ENCODE measurements around the gene NGEF.
"Not testable (repeated sequence)": the region's sequence is repeated elsewhere in the genome, so short reads cannot be mapped to it uniquely, and the experiment has no call there.

NGEF gene

DNA sequence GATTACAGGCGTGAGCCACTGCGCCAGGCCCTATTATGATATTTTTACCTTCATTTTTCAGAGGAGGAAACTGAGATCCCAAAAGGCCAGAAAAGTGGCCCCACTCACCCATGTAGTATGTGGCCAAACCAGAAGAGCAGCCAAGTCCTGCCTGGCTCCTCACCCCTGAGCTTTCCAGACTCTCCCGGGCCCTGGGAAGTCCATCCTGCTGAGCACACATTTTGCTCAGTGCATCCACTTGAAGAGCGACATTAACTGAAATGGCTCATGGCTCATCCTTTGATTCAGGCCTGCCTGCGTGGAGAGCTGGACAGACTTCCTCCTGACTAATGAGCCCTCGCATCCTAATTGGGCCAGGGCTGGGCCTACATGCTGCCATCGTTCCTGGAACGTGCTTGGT, 9.5 kb upstream of the NGEF start:
- DNase-seq: no peak

DNA sequence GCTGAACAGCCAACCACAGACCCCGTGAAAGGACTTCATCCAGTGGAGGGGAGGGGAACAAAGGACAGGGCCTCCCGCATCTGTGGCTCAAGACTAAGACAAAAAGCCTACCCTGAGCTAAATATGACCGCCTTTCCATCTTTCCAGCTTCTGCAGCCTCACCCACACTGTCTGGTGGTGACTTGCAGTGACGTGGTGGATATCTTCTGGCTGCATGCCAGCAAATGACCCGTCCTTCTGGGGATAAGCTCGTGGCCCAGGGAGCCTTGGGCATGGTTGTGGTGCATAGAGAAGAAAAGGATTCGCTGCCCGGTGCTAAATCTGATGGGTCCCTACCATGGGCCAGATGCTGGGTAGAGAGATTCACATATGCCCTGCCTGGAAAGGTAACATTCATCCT, 8.7 kb upstream of the NGEF start:
- no peak for DNase-seq

DNA sequence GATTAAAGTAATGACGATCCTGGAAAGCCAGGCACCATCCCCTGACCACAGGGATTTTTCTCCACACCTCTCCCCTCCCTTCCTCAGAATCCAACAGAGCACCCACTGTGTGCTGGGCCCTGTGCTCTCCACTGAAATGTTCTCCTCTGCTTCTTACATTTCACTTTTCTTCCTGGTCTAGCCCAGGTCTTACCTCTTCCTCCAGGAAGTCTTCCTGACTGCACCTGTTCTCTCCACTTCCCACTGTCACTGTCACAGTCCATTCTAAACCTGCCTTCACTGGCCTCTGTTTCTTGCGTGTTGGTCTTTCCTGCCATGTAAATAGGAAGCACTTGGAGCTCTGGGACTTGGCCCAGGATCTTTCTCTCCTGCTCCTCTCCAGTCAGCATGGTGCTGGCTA, 7.4 kb upstream of the NGEF start:
- no peak for DNase-seq

DNA sequence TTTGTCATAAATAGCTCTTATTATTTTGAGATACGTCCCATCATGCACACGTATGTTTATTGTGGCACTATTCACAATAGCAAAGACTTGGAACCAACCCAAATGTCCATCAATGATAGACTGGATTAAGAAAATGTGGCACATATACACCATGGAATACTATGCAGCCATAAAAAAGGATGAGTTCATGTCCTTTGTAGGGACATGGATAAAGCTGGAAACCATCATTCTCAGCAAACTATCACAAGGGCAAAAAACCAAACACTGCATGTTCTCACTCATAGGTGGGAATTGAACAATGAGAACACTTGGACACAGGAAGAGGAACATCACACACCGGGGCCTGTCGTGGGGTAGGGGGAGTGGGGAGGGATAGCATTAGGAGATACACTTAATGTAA, 6.6 kb upstream of the NGEF start:
- DNase-seq: not testable (repeated sequence)

DNA sequence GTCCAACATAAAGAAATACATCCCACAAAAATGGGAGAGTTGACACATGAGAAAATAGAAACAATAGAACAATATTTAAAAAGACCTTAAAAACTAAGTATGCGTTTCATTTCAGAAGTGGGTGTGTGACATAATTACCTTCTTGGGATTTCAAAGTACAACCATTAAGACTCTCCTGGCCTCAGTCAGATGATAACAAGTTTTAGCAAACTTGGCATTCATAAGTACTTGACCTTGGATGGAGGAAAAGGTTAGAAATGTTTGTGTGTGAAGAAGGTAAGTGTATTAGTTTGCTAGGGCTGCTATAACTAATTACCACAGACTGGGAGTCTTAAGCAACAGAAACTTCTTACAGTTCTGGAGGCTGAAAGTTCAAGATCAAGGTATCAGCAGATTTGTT, 4.9 kb upstream of the NGEF start:
- DNase-seq: no peak

DNA sequence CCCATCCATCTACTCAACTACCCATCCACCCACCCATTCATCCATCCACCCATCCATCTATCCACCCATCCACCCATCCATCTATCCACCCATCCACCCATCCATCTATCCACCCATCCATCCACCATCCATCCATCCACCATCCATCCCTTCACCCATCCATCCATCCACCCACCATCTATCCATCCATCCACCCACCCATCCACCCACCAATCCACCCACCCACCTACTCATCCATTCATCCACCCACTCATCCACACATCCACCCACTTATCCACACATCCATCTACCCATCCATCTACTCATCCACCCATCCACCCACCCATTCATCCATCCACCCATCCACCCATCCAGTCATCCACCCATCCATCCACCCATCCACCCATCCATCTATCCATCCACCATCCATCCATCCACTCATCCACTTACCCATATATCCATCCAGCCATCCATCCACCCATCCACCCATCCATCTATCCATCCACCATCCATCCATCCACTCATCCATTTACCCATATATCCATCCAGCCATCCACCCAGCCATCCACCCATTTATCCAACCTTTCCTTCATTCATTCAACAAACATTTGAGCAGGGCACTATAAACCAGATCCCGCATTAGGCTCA, 2.1 kb upstream of the NGEF start:
- DNase-seq: no peak

DNA sequence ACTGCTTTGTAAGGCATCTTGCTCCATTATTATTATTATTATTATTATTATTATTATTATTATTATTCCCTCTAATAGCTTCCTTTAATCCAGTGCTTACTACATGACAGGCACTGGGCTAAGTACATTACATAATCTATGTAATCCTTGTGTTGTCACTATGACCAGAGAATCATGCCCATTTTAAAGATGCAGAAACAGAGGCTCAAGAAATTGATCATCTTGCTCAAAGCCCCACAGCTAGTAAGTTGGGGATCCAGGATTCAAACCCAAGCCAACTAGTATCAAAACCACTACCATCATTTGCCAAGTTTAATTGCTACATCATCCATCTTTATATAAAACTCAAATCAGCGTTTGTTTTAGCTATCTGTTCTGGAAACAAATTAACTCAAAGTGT, 594 bp upstream of the NGEF start:
- no peak for DNase-seq

DNA sequence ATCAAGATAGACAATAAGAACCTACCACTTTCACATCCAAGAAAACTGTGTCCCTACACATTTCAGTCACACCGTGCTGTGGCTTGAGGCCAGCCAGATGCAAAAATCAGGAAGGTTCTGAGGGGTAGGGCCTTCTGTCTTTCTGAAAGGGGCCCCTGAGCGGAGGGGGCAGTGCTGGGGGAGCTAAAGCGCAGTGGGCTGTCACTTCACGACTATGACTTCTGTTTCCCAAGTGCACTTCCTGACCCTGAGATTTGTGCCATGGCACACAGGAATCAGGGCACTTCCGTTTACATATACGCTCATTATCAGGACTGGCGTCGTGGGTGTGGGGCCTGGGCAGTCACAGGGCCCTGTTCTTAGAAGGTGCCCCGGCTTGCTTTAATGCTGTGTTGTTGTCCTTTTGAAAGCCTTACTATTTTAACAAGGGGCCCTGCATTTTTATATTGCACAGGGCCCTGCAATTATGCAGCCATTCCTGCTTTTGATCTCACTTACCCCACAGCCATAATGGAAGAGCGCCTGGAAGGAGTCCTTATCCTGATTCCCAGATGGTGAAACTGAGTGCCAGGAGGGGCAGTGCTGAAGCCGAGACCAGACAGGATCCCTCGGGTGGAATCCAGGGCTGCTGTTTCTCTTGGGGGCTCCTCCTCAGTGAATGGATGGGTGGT, 620 bp downstream of the NGEF start:
- DNase-seq: no peak

DNA sequence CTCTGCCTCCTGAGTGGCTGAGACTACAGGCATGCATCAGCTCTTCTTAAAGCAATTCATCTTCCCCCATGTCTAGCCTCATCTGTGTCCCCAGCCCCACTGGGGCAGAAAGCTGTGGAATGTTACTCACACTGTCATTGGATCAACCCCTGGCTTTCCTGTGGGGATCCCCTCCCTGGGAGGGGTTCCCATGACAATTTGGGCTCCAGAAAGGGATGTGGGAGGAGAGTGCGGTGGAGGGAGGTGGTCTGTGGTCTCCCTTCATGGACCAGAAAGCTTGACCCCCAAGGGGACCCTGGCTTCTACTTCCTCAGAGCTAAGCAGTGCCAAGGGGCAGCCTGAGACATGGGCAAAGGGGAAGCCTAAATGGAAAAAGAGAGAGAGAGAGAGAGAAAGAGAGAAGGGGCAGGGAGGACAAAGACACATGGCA, 1.3 kb downstream of the NGEF start:
- DNase-seq: no peak

DNA sequence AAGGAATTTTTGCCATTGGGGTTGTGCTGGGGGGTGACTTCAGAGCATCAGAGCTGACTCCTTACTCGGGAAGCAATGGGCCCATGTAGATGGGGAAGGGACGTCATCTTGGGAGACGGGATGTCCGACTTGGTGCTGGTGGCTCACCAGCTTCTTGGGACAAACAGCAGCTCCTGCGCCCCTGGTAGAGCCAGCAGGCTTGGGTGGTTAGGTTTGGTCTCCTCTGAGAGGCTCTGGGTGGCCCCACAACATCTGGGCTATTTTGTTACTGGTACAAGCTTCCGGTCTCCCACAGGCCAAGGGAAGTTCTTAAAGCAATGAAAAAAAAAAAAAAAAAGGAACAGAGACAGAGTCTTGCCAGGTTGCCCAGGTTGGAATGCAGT, 1.8 kb downstream of the NGEF start:
- DNase-seq: no peak

DNA sequence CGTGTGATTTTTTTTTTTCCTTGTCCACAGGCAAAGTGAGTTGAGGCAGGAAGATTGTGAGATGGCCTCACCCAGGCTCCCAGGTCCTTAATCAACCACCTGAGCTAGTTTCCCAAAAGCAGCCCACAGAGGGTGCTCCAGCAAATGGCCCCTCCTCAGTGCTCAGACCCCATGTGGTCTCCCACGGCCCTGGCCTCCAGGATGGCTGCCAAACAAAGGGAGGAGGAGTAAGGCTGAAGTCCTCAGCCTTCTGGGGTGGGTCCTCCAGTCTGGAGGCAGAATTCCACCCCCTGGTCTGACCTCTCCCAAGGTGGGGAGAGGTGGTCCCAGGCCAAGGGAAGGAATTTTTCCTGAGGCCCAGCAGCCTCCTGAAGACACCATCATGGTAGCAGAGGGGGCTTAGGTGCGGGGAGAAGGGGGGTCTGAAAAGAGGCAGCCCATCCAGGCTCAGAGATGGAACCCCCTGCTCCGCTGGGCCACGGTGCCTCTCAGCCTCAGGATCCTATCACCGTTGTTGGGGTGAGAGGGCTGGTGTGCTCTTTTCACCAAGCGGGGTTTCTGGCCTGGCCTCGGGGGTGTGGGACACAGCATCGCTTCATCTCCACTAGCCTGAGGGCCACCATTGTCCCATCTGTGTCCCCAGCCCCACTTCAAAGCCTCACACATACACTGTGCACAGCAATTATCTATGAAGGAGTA, 2.3 kb downstream of the NGEF start:
- DNase-seq: no peak

DNA sequence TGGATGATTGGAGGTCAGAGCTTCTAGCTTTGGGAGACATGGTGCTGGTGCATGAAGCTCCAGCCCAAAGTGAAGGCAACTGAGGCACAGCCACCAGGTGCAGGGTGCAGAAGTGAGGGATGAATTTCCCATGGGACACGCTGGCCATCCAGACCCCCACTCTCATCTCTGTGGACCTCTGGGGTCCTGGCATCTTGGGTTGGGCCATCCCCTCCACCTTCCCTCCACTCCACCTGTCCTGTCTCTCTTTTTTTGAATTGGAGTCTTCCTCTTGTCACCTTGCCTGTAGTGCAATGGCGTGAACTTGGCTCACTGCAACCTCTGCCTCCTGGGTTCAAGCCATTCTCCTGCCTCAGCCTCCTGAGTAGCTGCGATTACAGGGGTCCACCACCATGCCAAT, 3.4 kb downstream of the NGEF start:
- no peak for DNase-seq

DNA sequence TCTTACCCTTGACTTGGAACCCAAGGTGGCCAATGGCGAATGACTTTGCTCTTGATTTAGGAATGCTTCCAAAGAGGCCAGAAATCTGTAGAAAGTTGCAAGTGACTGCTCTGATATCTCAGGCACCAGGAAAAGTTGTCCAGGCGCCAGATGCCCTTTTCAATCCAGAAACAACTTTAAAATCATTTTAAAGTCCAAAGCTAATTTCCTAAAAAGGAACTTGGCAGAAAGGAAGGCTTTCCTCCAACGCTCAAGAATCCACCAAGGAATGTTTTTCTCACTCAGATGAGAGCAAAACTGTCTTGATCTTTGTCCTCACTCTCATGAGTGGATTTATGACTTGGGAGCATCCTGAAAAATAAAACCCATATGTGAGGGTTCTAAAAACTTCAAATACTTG, 5.3 kb downstream of the NGEF start:
- no peak for DNase-seq

DNA sequence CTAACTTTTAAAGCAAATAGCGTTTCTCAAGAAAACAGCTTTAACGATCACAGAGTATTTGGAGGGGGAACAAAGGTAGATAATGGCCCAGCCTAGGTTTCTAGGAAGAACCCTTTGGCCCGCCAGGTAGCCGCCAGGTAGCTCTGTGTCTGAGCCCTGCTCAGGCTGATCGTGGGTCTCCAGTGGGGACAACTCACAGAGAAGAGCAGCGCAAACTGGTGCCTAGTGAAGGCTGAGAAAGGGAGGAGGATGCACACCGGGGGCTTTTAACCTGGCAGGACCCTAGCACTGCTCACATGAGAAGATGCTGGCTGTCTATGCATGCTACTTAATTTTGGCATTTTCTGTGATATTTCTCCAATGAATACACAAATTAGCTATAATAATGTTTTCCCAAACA, 5.8 kb downstream of the NGEF start:
- no peak for DNase-seq

DNA sequence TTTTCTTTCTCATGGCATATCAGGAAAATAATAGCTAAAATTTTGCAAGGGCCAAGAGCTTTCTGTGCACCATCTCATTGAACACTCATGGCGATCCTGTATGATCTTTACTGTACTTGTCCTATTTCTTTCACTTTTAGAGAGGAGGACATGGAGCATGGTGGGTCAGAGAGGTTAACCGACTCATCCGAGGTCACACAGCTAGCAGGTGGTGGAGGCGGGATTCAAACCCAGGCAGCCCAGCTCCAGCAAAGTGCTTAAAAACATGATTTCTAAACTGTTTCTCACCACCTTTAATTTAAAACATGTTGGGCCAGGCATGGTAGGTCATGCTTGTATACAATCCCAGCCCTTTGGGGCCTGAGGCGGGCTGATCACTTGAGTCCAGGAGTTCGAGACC, 6.4 kb downstream of the NGEF start:
- DNase-seq: no peak

DNA sequence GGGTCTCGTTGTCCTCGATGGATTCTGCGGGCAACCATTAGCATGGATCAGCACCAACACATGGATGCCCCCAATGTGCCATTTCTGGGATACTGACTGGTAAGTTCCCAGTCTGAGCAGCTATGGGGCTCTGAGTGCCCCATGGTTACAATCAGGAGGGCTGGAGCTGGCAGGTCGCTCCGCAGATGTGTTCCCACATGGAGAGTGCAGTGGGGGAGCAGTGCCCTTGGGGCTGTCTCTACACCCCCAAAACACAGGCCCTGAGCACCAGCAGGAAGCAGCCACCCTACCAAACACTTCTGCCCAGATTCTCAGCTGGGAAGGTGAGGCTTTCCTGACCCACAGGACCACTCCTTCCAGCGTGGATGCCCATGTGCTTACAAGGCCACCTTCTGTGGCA, 8.0 kb downstream of the NGEF start:
- DNase-seq: no peak

DNA sequence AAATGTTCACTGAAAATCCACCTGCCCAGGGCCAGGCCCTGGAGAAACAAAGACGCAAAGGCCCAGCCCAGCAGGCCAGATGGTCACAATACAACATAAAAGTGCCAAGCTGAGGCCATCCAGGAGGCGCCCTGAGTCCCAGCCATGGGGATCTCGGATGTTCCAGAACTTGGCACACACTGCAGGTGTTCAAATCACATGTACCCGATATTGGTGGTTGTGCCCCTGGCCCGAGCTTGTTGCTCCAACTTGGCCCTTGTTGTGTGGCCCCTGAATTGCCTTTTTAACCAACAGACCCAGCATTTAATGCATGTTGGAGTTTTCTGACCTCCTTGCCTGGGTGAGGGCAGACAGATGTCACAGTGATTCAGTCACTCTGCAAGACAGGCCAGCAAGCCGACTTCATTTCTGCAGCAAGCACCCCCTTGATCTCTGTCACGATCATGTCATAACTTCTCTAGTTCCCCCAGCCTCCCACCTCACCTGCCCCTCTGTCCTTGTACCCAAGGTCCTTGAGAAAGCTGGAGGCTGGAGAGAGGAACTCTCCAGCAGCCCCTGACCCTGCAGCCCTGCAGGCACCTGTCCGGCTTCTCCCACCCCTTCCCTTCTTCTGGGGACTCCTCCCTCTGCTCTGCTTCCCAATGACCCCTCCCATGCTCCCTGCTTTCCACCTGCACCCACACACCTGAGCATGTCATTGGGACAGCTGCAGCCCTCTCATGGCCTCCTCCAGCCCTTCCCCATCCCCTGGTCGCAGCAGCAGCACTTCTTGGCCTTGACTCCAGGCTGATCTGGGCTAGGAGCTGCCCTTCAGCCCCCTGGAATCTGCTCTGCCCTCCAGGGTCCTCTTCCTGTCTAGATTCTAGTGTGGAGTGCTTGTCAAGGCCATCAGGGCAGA, 9.1 kb downstream of the NGEF start:
- DNase-seq: no peak

DNA sequence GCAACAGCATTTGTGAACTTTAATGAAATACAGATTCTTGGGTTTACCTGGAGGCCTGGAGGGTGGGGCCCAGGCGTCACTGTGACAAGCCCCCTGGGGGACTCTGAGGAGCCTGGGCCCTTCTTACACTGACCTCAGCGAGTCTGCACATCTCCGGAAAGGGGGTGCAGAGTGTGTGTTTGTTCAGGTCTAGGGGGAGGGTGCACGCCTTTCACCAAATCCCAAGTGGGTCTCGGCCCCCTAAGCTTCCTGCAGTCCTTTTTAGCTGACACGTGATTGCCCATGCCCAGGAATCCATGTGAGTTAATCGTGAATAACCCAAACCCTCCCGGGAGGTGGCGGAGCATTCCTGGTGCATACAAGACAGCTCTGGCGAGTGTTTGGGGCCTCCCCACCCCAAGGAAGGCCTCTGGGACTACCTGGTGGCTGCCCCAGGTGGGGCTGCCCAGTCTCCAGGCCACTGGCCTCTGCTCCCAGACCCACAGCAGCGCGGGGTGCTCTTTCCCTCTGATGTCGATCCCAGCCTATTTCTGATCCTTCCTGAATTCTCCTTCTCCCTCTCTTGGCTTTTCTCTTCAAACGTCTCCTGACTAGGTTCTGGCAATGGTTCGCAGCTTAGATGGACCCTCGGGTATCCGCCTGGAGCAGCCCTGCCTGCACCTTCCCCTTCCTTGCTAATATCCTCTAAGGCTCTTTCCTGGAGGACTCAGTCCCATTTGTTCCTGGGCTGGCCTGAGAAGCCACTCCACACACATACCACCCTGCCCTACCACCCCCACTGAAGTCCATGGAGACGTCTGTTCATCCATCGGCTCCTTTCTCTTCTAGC, 10.0 kb downstream of the NGEF start:
- DNase-seq: no peak

DNA sequence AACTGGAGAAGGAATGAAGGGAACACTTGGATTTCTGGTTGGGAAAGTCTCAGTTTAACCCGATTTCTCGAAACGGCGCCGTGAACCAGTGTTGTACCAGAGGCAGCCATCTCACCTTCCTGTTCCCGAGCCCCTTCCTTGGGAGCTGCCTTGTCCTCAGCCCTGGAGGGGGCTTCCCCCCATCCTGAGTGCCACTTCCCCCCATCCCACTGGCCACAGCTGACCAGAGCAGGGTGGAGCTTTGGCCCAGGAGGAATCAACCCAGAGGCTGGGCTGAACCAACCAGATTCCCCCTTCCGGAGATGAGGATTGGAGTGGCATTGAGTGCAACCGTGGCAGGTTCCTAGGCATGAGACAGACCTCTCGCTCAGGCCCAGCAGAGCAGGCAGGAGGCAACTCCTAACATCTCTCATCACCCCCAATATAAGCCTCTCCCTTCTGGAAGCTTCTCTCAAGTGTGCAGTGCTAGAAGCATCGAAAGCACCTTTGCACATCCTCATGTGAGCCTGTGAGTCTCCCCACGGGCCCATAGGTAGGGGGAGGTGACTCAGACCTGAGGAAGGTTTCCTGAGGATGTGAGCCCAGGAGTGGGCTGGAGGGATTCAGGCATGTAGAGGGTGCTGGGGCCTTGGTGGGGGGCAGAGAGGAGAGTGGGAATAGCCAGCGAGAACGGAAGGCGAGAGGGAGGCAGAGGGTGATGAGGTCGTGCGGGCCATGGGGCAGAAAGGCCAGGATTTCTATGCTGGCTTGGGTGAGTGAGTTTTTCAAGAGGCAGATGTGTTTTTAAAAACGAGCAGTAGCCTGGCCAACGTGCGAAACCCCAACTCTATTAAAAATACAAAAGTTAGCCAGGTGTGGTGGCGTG, 11.9 kb downstream of the NGEF start:
- no peak for DNase-seq

DNA sequence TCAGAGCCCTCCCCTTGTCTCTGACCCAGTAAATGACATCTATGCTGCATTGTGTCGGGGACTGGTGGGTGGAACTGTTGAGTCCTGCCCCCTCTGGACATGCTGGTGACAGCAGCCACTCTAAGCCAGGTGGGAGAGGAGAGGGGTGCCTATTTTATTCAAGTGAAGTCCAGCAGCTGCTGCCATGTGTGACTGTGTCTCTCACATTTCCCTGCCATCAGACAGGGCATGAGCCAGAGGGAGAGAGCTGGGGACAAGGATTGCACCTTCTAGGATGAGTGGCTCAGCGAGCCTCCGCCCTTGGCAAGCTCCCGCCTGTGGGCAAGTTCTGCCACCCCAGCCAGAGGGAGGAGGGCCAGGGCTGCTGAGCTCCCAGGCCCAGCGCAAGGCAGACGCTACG, 13.7 kb downstream of the NGEF start:
- DNase-seq: no peak

DNA sequence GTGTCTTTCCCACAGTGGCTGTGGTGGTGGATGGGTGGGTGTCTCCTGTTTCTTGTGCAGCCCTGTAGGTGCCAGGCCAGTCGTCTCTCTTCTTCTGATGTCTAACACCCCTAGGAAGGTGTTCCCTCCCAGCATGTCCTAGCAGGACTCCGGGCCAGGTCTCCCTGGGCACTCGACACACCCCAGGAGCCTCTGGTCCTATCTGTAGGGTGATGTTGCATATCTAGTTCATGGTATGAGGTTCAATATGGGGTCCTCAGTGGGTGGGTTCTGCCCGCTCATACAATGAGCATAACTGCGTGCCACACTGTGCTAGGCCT, 14.4 kb downstream of the NGEF start:
- DNase-seq: no peak

Measured in central memory CD4-positive, alpha-beta T cell (primary cell).